CD4-positive, alpha-beta T cell treated with Interleukin-15 for 4 hours (primary cell): ENCODE measurements around the gene RAI1.

Experiments used
- DNase-seq: peaks from one replicate; pipeline ENCODE4 v3.0.0-alpha.2; 2020; ENCODE audit warnings: low spot score

Gene RAI1

DNA sequence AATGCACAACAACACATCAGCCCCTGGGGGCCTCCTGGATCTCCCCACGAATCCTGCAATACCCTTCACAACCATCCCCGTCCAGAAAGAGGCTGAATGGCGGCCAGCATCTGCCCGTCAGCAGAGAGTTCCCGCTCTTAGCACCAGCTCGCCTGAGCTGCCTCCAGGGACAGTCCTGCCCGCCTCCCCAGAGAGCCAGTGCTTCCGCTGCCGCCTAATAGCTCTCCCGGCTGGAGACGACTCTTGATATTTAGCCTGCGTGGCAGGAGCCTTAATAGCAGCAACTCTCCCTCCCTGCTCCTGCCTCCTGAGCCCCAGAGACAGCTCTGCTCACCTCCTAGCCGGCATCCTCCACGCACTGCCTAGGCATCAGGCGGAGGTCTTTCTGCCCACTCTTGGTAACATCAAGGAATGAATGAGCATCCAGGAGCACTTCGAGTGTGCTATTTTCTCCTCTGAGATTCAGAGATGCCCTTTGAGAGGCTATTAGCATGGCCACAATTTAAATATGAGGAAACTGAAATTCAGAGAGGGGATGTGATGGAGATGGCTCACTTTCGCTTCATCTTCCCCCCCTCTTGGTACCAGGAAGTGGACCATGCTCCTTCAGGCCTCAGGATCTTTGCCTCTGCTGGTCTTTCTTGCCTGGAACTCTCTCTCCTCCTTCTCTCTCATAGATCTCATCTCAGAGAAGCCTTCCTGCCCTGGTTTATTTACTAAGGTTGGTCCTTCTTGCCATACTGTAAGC lies 67.9 kb downstream of the RAI1 start:
- no peak for DNase-seq

DNA sequence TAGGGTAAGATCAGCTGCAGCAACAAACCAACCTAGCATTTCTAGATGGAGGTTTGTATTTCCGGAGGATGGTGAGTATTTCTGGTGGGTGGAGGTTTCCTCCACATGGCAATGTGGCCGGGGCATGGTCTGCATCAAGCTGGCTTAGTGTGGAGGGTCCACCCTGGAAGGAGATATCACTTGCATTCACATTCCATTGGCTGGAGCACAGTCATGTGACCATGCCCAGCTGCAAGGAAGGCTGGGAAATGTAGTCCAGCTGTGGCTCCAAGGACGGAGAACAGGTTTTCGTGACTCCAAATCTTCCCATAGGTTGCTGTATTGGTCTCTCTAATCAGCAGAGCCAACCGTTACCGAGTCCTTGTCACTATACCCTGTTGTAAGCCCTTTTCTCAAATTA lies 68.7 kb downstream of the RAI1 start:
- peak; percentile 56 for DNase-seq

DNA sequence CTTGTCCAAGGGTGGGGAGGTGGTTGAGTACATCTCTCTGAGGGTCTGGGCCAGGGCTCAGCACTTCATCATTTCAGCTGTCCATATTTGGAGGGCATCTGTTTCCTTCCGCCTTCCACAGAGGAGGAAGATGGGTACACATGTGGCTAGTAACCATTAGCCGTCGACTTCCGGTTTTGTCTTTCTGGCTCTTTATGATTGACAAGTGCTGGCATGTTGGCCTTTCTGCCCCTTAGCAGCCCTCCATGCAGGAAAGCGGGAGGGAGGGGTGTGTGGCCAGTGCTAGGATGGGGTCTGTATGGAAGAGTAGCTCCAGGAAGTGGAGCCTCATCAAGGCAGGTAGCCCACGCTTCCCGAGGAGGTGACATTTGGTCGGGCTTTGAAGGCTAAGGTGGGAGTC lies 69.6 kb downstream of the RAI1 start:
- DNase-seq = peak; percentile 51

DNA sequence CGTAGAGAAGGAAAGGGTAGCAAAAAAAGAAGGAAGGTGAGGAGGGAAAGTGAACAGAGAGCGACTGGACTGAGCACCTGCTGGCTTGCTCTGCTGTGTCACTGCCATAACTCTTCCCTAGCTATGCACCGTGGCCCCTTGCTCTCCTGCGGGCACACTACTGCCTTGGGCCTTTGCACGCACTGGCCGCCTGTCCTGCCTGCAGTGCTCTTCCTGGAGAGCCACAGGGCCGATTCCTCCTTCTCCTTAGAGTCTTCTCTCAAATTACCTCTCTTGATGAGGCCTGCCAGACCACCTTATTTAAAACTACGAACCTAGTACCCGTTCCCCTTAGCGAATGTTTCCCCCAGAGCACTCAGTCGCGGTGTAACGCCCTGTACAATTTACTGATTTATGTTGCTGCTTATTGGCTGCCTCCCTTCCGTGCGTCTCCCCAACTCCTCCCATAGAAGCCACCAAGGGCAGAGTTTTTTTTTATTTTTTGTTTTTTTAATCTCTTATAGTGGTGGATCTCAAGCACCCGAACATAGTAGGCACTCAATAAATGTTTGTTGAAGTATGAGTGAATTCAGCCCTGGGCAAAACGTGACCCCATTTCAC lies 70.3 kb downstream of the RAI1 start:
- DNase-seq = peak; percentile 69

DNA sequence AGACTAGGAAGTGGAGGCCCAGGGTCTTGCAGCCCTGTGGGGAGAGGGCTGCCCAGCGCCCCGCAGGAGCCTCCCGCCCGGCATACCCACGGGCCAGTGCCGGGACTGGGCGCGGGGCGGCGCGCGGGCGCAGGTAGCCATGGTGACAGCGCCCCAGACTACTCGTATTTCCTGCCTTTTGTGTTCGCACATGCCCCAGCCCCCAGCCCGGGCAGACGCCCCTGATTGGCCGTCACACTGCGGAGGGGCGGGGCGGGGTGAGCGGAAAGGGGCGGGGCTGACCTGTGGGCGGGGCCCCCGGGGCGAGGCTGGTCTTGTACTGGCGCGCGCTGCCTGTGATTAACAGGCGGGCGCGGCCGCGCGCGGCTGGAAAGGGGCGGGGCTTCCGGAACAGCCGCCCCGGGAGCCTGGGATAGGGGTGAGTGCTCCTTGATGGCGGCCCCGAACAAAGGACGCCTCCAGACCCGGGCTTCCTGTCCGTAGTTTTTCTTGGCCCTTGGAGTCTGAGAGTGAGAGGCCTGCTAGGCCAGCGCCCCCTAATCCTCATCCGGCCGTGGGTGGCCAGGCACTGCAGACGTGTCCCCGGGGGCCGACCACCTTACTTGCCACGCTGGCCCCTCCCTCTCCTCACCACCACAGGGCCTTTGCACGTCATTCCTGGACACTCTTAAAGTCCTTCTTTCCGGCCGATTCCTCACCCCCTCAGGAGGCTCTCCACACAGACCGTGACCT lies 71.0 kb downstream of the RAI1 start:
- peak; percentile 97 for DNase-seq

DNA sequence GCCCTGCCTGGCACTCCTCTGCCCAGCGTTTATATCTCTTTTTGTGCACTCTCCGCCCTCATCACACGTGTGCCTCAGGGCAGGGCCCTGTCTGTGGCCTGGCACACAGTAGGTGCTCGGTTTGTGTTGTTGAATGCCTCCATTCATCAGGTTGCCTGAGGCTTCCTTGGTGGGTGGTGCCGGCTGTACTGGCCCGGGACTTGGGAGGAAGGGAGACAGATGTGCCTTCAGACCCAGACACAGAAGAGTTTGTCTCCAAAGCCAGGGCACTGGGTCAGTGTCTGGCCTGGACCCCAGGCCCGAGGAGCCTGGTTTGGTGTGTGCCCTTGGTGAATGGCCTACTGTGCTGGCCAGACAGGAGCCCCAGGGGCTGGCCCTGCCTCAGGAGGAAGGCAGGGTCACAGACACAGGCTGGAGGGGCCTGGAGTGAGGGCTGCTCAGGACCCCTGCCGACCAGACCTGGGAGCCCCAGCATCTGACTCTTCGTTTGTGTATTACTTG lies 71.6 kb downstream of the RAI1 start:
- no peak for DNase-seq

DNA sequence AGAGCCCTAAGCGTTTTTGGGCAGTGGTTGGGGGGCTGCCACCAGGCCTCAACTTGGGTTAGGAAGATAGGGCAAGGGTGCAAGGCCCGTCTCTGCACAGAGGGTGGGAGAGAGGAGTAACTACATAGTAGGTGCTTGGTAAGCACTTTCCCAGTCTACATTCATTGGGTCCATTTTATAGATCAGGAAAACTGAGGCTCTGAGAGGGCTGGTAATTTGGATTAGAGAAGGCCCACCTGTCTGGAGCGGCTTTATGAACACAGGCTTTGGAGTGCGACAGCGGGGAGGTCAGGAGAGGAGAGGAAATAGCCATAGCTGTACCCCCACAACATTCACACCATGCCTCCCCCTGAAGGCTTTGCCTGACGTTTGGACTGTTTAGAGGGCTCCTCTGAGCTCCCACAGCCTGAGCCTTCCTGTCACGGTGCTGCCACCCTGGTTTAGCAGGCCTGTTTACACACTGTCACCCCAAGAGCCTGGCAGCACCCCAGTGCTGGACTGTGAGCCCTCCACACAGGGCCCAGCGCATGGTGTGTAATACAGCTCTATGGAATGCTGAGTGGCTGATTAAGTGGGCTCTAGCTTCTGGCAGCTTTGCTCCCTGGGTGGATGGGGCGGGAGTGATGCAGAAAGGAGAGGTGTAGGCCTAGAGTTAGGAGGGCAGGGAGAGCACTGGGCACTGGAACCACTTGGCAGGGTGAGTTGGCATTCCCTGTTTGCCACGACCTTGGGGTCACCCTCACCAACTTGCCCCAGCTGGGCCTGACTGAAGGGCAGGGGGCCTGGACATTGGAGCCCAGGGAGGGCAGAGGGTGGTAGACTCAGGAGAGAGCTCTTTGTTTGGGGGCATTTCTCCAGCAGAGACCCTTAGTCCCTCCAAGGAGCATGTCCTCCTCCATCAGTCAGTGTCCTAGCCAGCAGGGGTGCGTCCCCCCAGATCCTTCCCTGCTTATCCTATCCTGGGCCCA lies 73.7 kb downstream of the RAI1 start:
- DNase-seq = no peak

DNA sequence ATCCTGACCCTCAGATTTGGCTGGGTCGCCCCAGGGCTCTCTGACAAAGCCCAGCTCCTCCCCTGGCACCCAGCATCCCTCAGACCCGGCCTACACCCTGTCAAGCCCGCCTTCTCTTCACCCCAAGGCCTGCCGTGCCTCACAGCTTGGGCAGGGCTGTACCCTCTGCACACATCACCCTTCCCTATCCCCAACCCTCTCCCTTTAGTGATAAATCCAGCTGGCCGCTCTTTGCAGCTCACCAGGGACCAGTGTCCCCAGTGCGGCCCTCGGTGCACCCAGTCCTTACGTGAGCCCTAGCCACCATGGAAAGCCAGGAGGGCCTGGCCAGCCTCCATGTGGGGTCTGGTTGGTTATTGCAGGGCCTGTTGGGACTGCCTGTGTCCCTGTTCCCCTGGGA lies 74.5 kb downstream of the RAI1 start:
- no peak for DNase-seq

DNA sequence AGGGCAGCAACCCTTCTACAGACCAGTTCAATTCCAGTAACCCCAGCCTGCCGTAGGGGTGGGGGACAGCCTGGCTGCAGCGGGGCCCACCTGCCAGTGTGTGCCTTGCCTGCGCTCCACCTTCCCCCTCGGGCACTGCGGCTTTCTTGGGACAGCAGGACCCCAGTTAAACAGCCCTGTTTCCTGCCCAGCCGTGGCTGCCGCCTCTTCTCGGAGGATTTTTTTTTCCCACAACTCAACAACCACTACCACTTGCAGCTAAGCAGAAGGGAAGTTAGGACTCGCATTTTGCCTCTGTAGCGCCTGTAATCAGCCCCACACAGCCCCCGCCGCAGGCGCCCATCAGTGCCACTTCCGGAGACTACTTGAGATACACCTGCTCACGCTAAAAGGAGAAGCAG lies 76.1 kb downstream of the RAI1 start:
- peak; percentile 25 for DNase-seq

DNA sequence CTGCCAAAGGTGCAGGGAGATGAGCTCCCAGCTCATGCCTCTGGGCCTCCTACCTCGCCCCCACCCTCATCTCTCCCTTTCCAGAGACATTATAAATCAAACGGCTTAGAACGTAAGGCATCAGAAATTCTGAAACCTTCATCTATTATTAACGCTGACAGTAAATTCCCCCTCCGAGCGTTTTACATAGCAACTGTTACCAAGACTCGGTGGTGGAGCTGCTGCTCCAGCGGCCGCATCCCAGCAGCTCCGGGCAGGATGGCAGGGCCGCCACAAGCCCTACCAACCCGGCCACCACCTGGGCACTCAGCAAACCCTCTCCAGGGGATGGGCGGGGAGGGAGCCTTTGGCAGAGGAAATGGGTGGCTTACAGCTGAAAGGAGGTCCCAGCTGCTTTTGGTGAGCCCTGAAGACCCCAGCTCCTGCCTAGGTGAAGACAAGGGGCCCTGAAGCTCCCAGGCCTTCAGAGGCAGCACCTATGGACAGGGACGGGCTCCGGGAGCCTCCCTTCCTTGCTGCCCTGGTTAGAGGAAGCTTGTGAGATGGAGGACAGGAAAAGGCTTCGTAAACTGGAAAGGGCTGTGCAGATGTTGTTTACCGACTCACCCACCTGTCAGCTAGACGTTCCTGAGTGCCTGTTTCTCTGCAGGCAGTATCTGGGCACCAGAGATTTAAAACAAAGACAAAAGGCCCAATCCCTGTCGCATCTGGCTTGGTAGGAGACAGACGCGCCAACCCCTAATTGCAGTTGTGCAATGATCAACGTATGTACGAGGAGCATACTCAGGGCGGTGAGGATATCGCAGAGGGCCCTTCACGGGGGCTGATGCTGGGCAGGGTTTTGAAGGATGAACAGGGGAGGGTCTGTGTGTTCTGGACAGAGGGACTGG lies 76.9 kb downstream of the RAI1 start:
- no peak for DNase-seq

DNA sequence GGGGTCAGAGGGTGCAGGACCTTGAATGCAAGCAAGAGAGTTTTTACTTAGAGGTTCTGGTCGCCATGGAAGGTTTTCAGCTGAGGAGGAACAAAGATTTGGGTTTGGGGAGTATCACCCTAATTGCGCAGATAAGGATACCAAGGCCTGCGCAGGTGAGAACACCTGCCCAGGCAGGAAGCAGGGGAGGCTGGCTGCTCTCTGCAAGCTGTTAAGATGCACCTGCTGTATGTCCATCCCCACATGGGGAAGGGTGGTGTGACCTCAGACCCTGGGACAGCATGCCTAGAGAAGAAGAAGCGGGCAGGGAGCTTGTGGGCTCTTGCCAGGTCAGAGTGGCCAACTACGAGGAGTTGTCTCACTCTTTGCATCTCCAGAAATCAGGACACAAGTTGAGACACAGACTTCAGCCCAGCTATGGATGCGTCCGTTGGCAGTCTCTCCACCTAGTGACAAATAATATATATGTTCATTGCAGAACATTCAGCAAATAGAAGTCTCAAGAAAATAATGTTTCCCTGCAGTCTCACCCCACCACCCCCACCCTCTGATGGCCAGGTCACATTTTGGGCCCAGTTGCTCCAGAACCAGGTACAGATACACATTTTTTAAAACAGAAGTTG lies 77.8 kb downstream of the RAI1 start:
- no peak for DNase-seq

DNA sequence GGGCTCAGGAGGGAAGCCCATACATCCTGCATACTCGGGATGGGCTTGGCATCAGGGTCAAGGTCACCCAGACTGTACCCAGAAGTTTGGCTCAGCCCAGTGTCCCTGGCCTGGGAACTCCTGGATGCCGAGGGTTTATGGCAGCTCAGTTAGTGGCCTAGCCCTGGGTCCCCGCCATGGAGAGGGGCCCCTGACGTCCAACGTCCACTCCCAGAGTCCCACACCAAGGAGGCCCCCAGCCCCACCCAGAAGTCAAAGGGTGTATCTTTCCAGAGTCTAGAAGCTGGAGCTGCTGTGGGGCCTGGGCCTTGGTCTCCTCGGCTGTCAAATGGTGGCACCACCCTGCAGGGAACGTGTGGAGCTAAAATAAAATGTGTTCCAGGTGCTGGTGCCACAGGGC lies 79.1 kb downstream of the RAI1 start:
- no peak for DNase-seq

DNA sequence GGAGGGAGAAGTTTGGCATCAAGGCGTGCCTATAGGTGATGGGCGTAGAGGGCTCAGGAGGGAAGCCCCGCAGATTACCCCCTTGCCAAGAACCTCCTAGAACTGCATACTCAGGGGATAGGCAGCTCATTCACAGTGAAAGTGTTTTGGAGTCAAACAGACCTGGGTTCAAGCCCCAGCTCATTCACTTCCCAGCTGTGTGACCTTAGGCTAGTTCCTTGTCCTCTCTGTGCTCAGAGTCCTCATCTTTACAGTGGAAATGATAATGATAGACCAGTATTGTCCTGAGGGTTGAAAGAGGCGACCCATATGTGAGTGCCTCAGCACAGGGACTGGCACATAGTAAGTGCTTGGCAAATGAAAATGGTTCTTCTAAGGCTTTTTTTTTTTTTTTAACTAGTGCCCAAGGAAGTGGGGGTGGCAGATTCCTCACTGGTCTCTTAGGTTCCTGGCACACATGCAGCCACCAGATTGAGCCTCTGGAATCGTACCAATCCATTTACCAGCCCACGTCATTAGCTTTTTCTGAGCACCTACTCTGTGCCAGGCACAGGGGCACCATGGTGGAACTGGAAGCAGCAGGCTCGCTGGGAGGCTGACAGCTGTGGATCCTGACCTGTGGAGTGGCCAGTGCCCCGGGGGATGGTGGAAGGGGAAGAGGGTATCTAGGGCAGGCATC lies 79.8 kb downstream of the RAI1 start:
- no peak for DNase-seq

DNA sequence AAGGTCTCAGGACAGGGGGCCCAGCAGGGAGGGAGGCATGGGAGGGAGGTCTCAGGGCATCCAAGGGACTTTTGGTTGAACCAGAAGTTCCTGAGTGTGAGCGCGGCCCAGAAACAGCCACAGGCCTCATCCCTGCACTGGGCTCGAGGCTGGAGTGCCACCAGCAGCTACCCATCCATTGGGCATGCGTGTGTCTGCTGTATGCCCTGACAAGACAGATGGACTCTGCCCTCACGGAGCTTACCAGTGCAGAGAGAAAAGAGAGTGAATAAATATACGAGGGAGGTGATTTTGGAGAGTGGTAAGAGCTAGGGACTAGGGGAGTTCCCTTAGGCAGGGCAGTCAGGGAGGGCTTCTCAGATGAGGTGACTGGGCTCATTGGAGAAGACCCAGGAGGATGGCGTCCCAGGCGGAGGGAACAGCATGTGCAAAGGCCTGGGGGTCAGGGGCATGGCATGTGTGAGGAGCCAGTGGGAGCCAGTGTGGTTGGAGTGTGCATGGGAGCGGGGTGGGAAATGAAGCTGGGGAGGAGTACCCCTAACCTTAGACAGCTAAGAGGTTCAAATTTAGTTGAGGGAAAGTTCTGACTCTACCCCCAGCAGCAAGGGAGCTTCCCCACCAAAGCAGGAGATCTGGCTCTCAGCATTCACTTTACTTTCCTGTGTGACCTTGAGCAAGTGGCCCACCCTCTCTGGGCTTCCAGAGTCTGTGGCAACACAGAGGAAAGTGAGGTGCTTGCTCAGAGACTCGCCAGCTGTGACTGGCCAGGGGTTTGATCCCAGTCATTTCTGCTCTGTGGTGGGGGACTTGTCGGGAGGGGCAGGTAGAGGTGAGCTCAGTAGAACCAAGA lies 80.9 kb downstream of the RAI1 start:
- no peak for DNase-seq

DNA sequence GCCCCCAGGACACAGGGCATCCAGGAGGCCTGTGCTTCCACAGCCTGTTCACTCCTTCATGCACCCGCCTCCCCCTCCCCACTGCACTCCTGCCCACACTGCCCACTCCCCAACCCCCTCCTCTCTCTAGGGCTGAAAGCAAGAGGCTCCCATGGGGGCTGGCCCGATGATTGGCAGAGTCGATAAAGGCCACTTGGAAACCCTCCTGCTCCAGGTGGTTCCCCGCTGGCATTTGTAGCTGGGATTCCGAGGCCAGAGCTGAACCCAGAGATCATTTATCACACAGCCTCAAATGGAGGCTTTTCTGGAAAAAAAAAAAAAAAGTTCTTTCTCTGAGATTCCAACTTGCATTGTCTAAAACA lies 81.5 kb downstream of the RAI1 start:
- DNase-seq = no peak

DNA sequence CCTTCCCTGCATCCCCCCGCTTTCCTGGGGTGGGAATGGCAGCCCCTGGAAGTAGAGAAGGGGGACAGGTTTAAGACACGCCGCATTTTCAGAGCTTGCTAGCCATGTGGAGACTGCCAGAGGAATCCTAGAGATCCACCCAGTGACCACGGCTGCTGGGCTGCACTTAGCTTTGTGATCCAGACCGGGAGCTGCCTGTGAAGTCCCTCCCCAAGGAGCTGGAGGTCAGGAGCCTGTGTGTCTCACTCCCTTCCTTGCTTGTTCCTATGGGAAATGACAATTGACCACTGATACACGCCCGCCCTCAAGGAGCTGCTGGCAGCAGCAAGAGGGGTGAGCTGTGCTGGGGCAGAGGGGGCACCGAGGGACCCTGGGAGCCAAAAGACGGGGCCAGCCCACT lies 81.9 kb downstream of the RAI1 start:
- DNase-seq = no peak

DNA sequence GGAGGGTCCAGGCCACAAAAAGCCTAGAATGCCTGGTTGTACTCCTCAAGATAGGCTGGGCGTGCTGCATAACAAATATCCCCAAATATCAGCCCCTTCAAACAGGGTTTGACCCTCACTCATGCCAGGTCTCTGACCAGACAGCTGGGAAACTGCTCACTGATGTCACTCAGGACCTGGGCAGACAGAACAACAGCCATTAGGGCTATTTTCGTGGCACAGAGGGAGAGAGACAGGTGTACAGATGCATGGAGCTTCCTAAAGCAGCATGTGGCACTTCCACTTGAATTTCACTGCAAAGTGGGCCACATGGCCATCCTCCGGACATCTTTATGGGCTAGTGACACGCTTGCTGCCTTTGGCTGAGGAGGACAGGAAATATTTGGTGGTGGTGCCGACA lies 82.5 kb downstream of the RAI1 start:
- no peak for DNase-seq

DNA sequence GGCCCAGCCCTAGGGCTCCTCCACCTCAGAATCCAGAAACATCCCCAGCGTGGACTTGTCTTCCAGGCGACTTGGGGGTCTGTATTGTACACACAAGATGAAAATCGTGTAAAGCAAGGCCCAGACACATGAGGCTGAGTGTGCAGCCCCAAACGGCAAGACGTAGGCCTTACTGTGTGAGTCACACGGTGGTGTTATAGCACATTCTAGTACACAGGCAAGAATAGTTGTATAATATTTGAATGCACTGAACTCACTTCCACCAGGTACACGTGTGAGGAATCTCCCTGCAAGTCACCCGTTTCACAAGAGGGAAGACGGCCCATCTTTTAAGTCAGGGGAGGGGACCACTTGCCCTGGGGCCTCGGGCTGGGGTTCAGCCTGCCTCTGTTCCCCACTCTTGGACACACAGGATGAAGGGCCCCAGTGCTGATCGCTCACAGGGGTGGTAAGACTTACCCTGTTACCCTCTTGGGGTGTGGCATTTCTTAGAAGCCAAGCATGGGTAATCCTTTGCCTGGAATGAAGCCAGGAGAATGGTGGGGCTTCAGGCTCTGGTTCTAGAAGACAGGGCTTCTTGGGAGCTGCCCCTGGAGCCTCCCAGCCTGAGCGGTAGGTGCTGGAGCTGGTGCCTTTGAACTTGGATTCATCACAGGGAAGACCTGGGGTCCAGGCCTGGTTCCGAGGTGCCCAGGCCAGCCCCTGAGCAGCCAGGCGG lies 84.3 kb downstream of the RAI1 start:
- no peak for DNase-seq
